HG02798 (cell line): Measurements from ENCODE around the gene EIF4H.
"Not testable (repeated sequence)": the region's sequence is repeated elsewhere in the genome, so short reads cannot be mapped to it uniquely, and the experiment has no call there.

Experiments used
- ATAC-seq: cut with Tn5 transposase; IDR thresholded peaks from one replicate; pipeline ENCODE4 v1.9.1; 2021; ENCODE audit warnings: mild to moderate bottlenecking; ENCODE audit not compliant: unreplicated experiment, poor library complexity

Gene EIF4H

GRCh38 chr7:74173491-74173865 is 678 bp upstream of the EIF4H start:
- ATAC-seq: no peak

GRCh38 chr7:74174606-74175082 is 488 bp downstream of the EIF4H start:
- peak; percentile 22 for ATAC-seq

GRCh38 chr7:74175340-74175739 is 1.2 kb downstream of the EIF4H start:
- no peak for ATAC-seq

GRCh38 chr7:74176555-74176954 is 2.4 kb downstream of the EIF4H start:
- no peak for ATAC-seq

GRCh38 chr7:74178632-74179031 is 4.5 kb downstream of the EIF4H start:
- no peak for ATAC-seq

GRCh38 chr7:74179935-74180604 is 5.9 kb downstream of the EIF4H start:
- no peak for ATAC-seq

GRCh38 chr7:74180866-74181265 is 6.7 kb downstream of the EIF4H start:
- ATAC-seq: no peak

GRCh38 chr7:74181821-74182220 is 7.7 kb downstream of the EIF4H start:
- ATAC-seq: no peak

- ATAC-seq: no peak
Measured at GRCh38 chr7:74182453-74183090, 8.4 kb downstream of the EIF4H start.

- ATAC-seq: no peak
Measured at GRCh38 chr7:74183142-74183541, 9.0 kb downstream of the EIF4H start.

GRCh38 chr7:74183653-74184450 is 9.7 kb downstream of the EIF4H start:
- no peak for ATAC-seq

GRCh38 chr7:74185016-74185415 is 10.9 kb downstream of the EIF4H start:
- ATAC-seq: no peak

- ATAC-seq: no peak
Measured at GRCh38 chr7:74185636-74186035, 11.5 kb downstream of the EIF4H start.

GRCh38 chr7:74187915-74188675 is 13.9 kb downstream of the EIF4H start:
- no peak for ATAC-seq

- ATAC-seq: no peak
Measured at GRCh38 chr7:74190259-74190658, 16.1 kb downstream of the EIF4H start.

- no peak for ATAC-seq
Measured at GRCh38 chr7:74191231-74191630, 17.1 kb downstream of the EIF4H start.

- no peak for ATAC-seq
Measured at GRCh38 chr7:74193054-74193453, 18.9 kb downstream of the EIF4H start.

GRCh38 chr7:74193913-74194312 is 19.8 kb downstream of the EIF4H start:
- no peak for ATAC-seq

- ATAC-seq: no peak
Measured at GRCh38 chr7:74194686-74195085, 20.5 kb downstream of the EIF4H start.

- ATAC-seq: not testable (repeated sequence)
Measured at GRCh38 chr7:74195139-74195860, 21.1 kb downstream of the EIF4H start.
